ENCODE results near the gene OPRL1.

- TF ChIP-seq SIN3A (IDR thresholded peaks at IDR 0.05; ENCODE audit: borderline replicate concordance, insufficient read depth, low read length): no peak
- no peak for TF ChIP-seq POLR2AphosphoS5 (IDR thresholded peaks at IDR 0.05; ENCODE audit: low read depth, low read length)
- TF ChIP-seq TAF1 (IDR thresholded peaks at IDR 0.05; ENCODE audit: borderline replicate concordance, insufficient read depth, low read length): no peak
- no peak for TF ChIP-seq REST (IDR thresholded peaks at IDR 0.05; ENCODE audit: insufficient read depth in 1 of 2, low read depth in 2 of 2, low read length in 2 of 2)
Measured at GRCh38 chr20:64115171-64115911, 35.5 kb downstream of the OPRL1 start.
